SK-N-SH (cell line): ENCODE data around the gene CCDC30. TPM values are rescaled to one million over a fixed set of nuclear protein-coding genes. Genes with fewer than 3 reads are reported as not detected.
A peak's percentile ranks its signal among the peaks of the same experiment; 100 is the strongest.

Experiments
- CTCF ChIA-PET: fragments of 300-600, 350-600 bp; formaldehyde crosslinking; extraction: SDS; loops from one replicate; lab custom pipeline; 2021; lab: Yijun Ruan, JAX
- POLR2A ChIA-PET: fragments of 350-600 bp; sonication (Branson Sonifier 250); formaldehyde crosslinking; extraction: SDS; loops from one replicate; lab custom pipeline; 2020; ENCODE audit warnings: antibody characterized with exemption, inconsistent platforms; lab: Yijun Ruan, JAX
- DNase-seq: peaks from one replicate; pipeline ENCODE4 v3.0.0; 2012
- H2AFZ ChIP-seq: fragments of 200-600 bp; sonication (generic); 2 replicates; pipeline ENCODE4 v1.8.1; 2016; ENCODE audit warnings: antibody characterized with exemption, mild to moderate bottlenecking, low read depth
- H3F3A ChIP-seq: fragments of 200-600 bp; sonication (generic); replicated peaks from 2 replicates; pipeline ENCODE3; 2016; ENCODE audit warnings: antibody characterized with exemption, mild to moderate bottlenecking; ENCODE audit not compliant: insufficient read depth
- H3K27ac ChIP-seq, 2 experiments: fragments of 200-500 bp in 1 of 2; fragments of 200-600 bp in 1 of 2; sonication (Bioruptor generic) in 1 of 2; sonication (generic), shearing (Covaris generic) in 1 of 2; 2 replicates each; pipeline versions ENCODE4 v1.5.1 to v1.6.1; 2014 to 2016; ENCODE audit warnings: low read depth in 2 of 2, inconsistent platforms in 1 of 2, low read length in 1 of 2, mild to moderate bottlenecking in 1 of 2, mixed read lengths in 1 of 2
- H3K27me3 ChIP-seq: fragments of 200-600 bp; sonication (generic), shearing (Covaris generic); 2 replicates; pipeline ENCODE4 v1.6.1; 2016; ENCODE audit warnings: mixed run types; ENCODE audit not compliant: insufficient read depth
- H3K36me3 ChIP-seq, 2 experiments: fragments of 200-500 bp in 1 of 2; fragments of 200-600 bp in 1 of 2; sonication (Bioruptor generic) in 1 of 2; sonication (generic) in 1 of 2; replicated peaks in 1 of 2; 2 replicates each; pipeline versions ENCODE3 to v1.5.1; 2014 to 2016; ENCODE audit warnings: low read length in 1 of 2, mild to moderate bottlenecking in 1 of 2; ENCODE audit not compliant: insufficient read depth in 2 of 2, control insufficient read depth in 1 of 2
- H3K4me1 ChIP-seq, 2 experiments: fragments of 200-500 bp in 1 of 2; fragments of 200-600 bp in 1 of 2; sonication (Bioruptor generic) in 1 of 2; sonication (generic), shearing (Covaris generic) in 1 of 2; 2 replicates each; pipeline versions ENCODE4 v1.5.1 to v1.6.1; 2014 to 2016; ENCODE audit warnings: low read depth in 1 of 2, low read length in 1 of 2, mixed run types in 1 of 2; ENCODE audit not compliant: insufficient read depth in 2 of 2, control insufficient read depth in 1 of 2
- H3K4me2 ChIP-seq: fragments of 200-600 bp; sonication (generic), shearing (Covaris generic); 2 replicates; pipeline ENCODE4 v1.6.1; 2017; ENCODE audit warnings: mixed run types
- H3K4me3 ChIP-seq, 2 experiments: fragments of 200-500 bp in 1 of 2; fragments of 200-600 bp in 1 of 2; sonication (Bioruptor generic) in 1 of 2; sonication (generic), shearing (Covaris generic) in 1 of 2; 2 replicates each; pipeline versions ENCODE4 v1.5.1 to v1.8.1; 2014 to 2016; ENCODE audit warnings: low read depth in 2 of 2, inconsistent platforms in 1 of 2, low read length in 1 of 2, mild to moderate bottlenecking in 1 of 2, mixed read lengths in 1 of 2, moderate library complexity in 1 of 2
- H3K79me2 ChIP-seq: fragments of 200-600 bp; sonication (generic); 2 replicates; pipeline ENCODE4 v1.8.1; 2017; ENCODE audit warnings: mild to moderate bottlenecking; ENCODE audit not compliant: insufficient read depth
- H3K9ac ChIP-seq: fragments of 200-600 bp; sonication (generic); 2 replicates; pipeline ENCODE4 v1.6.1; 2017; ENCODE audit warnings: mixed run types
- H3K9me2 ChIP-seq: fragments of 200-600 bp; sonication (generic); 2 replicates; pipeline ENCODE4 v1.6.1; 2017; ENCODE audit warnings: mixed run types
- H3K9me3 ChIP-seq: fragments of 200-600 bp; sonication (generic); 2 replicates; pipeline ENCODE4 v1.6.1; 2017; ENCODE audit warnings: mixed run types, mild to moderate bottlenecking, moderate library complexity
- H4K20me1 ChIP-seq: fragments of 200-600 bp; sonication (generic); 2 replicates; pipeline ENCODE4 v1.6.1; 2017; ENCODE audit warnings: mild to moderate bottlenecking, mixed run types; ENCODE audit not compliant: insufficient read depth
- CHD2 ChIP-seq: fragments of 150-350 bp; IDR thresholded peaks from 2 replicates; pipeline ENCODE4 v1.6.1; 2018; ENCODE audit warnings: low read length; ENCODE audit not compliant: partially characterized antibody
- EZH2phosphoT487 ChIP-seq: fragments of 200-600 bp; sonication (generic); IDR thresholded peaks from 2 replicates; pipeline ENCODE4 v1.6.1; 2017; ENCODE audit warnings: low read depth, mixed run types, mild to moderate bottlenecking, antibody characterized with exemption, moderate library complexity, borderline replicate concordance
- FOSL2 ChIP-seq: IDR thresholded peaks from 2 replicates; pipeline ENCODE4 v1.4.0; 2012; ENCODE audit warnings: low read depth, mild to moderate bottlenecking, moderate library complexity, borderline replicate concordance
- FOXJ3 ChIP-seq: sonication (generic); formaldehyde crosslinking; IDR thresholded peaks from 2 replicates; pipeline ENCODE4 v1.5.1; 2020; ENCODE audit warnings: mild to moderate bottlenecking, missing genetic modification reagents
- FOXM1 ChIP-seq: IDR thresholded peaks from 2 replicates; pipeline ENCODE4 v1.4.0; 2012; ENCODE audit warnings: low read depth, mild to moderate bottlenecking
- MXI1 ChIP-seq: IDR thresholded peaks from 2 replicates; pipeline ENCODE4 v1.6.1; 2012; ENCODE audit warnings: mild to moderate bottlenecking, low read depth, low read length, improper control_type of control experiment
- NFIC ChIP-seq: IDR thresholded peaks from 2 replicates; pipeline ENCODE4 v1.4.0; 2012; ENCODE audit warnings: borderline replicate concordance
- NRF1 ChIP-seq: IDR thresholded peaks from 2 replicates; pipeline ENCODE4 v1.6.1; 2012; ENCODE audit warnings: low read depth, mild to moderate bottlenecking, low read length
- PBX3 ChIP-seq: IDR thresholded peaks from 2 replicates; pipeline ENCODE4; 2012
- POLR2AphosphoS5 ChIP-seq: IDR thresholded peaks from 2 replicates; pipeline ENCODE4 v1.6.1; 2012; ENCODE audit warnings: low read depth, low read length
- RAD21 ChIP-seq: IDR thresholded peaks from 2 replicates; pipeline ENCODE4 v1.6.1; 2012; ENCODE audit warnings: mild to moderate bottlenecking, low read length
- RXRA ChIP-seq: IDR thresholded peaks from 2 replicates; pipeline ENCODE4 v1.4.0; 2012; ENCODE audit warnings: low read depth, mild to moderate bottlenecking, borderline replicate concordance
- SIN3A ChIP-seq: IDR thresholded peaks from 2 replicates; pipeline ENCODE4 v1.6.1; 2012; ENCODE audit warnings: low read depth, mild to moderate bottlenecking, low read length, moderate library complexity, borderline replicate concordance
- SMC3 ChIP-seq: IDR thresholded peaks from 2 replicates; pipeline ENCODE4 v1.6.1; 2012; ENCODE audit warnings: low read depth, low read length, improper control_type of control experiment
- TCF12 ChIP-seq: IDR thresholded peaks from 2 replicates; pipeline ENCODE4 v1.4.0; 2012
- TEAD4 ChIP-seq: IDR thresholded peaks from 2 replicates; pipeline ENCODE4 v1.4.0; 2012; ENCODE audit warnings: mild to moderate bottlenecking, borderline replicate concordance; ENCODE audit not compliant: insufficient read depth
- YY1 ChIP-seq: IDR thresholded peaks from 2 replicates; pipeline ENCODE4 v1.4.0; 2012; ENCODE audit warnings: low read depth, mild to moderate bottlenecking
- WGBS: methylation state at CpG from one replicate; pipeline ENCODE4 v1.1.6; 2017; ENCODE audit warnings: low lambda C conversion rate; 5-methylcytosine and 5-hydroxymethylcytosine counted together
- polyA plus RNA-seq, 3 experiments: library from polyadenylated mRNA; depleted of rRNA; stranded (reverse); fragments of >200 nt; gene quantifications; 2 replicates each; pipeline ENCODE4 v1.2.3, GENCODE V29; 2012
- TF ChIP-seq, protein P1 (sequence below): fragments of 150-350 bp; IDR thresholded peaks from 2 replicates; pipeline ENCODE4 v1.6.1; 2016; ENCODE audit warnings: mild to moderate bottlenecking, low read depth, low read length

Gene CCDC30
- polyA plus RNA-seq, 1 of the 3 experiments (the other 2 are of a cell fraction), result 0.94 TPM

- no peaks in the 10 kb centered on the region for H3K27me3 ChIP-seq
- H4K20me1 ChIP-seq, result peaks cover 100% of the 10 kb centered on the region
- ChIA-PET CTCF (interaction anchor here (0.8 kb wide), 1 partner anchor 50 kb away, joined by 3 read pairs; the partner anchor contains the start of gene CLDN19), POLR2A (no interaction called here)
- H3K9me2 ChIP-seq, result no peaks in the 10 kb centered on the region
- H3K9ac ChIP-seq, result no peak overlapping the region
- 94% methylated on average over 3 of the region's 3 CpGs for WGBS
- H3F3A ChIP-seq, result no peaks in the 10 kb centered on the region
- peaks cover 55 to 68% of the 10 kb centered on the region in 2 experiments for H3K36me3 ChIP-seq
- no peak for DNase-seq
- no peak overlapping the region for H2AFZ ChIP-seq
- peaks cover 100% of the 10 kb centered on the region for H3K79me2 ChIP-seq
- no peak overlapping the region for H3K27ac ChIP-seq
- TF ChIP-seq POLR2AphosphoS5, result no peak
- no peak for TF ChIP-seq CHD2
- no peak for TF ChIP-seq NRF1
- TF ChIP-seq TEAD4, result no peak
- no peak for TF ChIP-seq FOXJ3 (CRISPR knock-in tag)
- TF ChIP-seq PBX3, result no peak
- no peak for TF ChIP-seq FOXM1
- no peak for TF ChIP-seq TCF12
- H3K4me1 ChIP-seq, result peaks cover 29 to 30% of the 10 kb centered on the region in 2 experiments; a peak in 3 of 4 replicates
- H3K4me3 ChIP-seq, result no peak overlapping the region
- H3K4me2 ChIP-seq, result no peak overlapping the region
- no peaks in the 10 kb centered on the region for H3K9me3 ChIP-seq
Observed at GRCh38 chr1:42689912-42690311, 226.8 kb downstream of the CCDC30 start.

- H3K9me2 ChIP-seq, result no peaks in the 10 kb centered on the region
- peaks cover 57 to 69% of the 10 kb centered on the region in 2 experiments for H3K36me3 ChIP-seq
- H3K9me3 ChIP-seq, result no peaks in the 10 kb centered on the region
- no peak overlapping the region for H3K27ac ChIP-seq
- H3K79me2 ChIP-seq, result peaks cover 100% of the 10 kb centered on the region
- CTCF ChIA-PET, result interaction anchor here (0.8 to 1.2 kb wide), 2 partner anchors 50 to 67 kb away, joined by 3 to 5 read pairs; partner anchors contain the start of gene CLDN19
- peaks cover 100% of the 10 kb centered on the region for H4K20me1 ChIP-seq
- no peaks in the 10 kb centered on the region for H3K27me3 ChIP-seq
- no peak overlapping the region for H3K4me3 ChIP-seq
- TF ChIP-seq EZH2phosphoT487 (no peak), RAD21 (0 out of 2 replicates have a peak, but pooled peaks have one; percentile 3)
- H3K4me2 ChIP-seq, result no peak overlapping the region
- no peak for DNase-seq
- H2AFZ ChIP-seq, result no peak overlapping the region
- H3F3A ChIP-seq, result no peaks in the 10 kb centered on the region
- POLR2A ChIA-PET, result interaction anchor here (0.6 to 1.3 kb wide), 4 partner anchors 9 to 511 kb away, joined by 3 read pairs; partner anchors contain the start of gene YBX1
- no peak overlapping the region for H3K9ac ChIP-seq
- 86% methylated on average over 1 of the region's 1 CpG for WGBS
- H3K4me1 ChIP-seq, result peaks cover 26% of the 10 kb centered on the region in 2 experiments; a peak in 3 of 4 replicates
Observed at GRCh38 chr1:42690477-42691156, 227.5 kb downstream of the CCDC30 start.

DNA sequence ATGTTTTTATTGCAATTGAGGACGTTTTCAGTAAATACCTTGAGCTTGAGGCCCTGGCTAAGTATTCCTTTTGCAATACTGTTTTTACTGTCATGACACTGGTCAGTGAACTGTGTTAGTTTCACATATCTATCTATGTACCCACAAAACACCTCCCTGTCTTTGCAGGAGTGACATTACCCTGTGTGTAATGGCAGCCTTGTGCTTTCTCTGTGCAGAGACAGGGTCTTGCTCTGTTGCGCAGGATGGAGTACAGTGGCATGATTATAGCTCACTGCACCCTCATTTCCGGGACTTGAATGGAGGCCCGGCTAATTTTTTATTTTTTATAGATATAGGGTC is 228.0 kb downstream of the CCDC30 start:
- Histone ChIP-seq H3K9ac (no peak overlapping the region), H3K9me3 (no peaks in the 10 kb centered on the region), H3K27ac (no peak overlapping the region), H3K36me3 (peaks cover 57 to 70% of the 10 kb centered on the region in 2 experiments), H3K27me3 (no peaks in the 10 kb centered on the region), H3F3A (no peaks in the 10 kb centered on the region), H3K4me3 (no peak overlapping the region), H3K4me2 (no peak overlapping the region), H2AFZ (no peak overlapping the region), H3K4me1 (peaks cover 22 to 26% of the 10 kb centered on the region in 2 experiments; a peak in 3 of 4 replicates), H3K9me2 (no peaks in the 10 kb centered on the region), H3K79me2 (peaks cover 100% of the 10 kb centered on the region), H4K20me1 (peaks cover 100% of the 10 kb centered on the region)
- DNase-seq, result no peak
- WGBS, result 82% methylated on average over 4 of the region's 4 CpGs
- ChIA-PET CTCF (interaction anchor here (1.2 kb wide), 1 partner anchor 67 kb away, joined by 5 read pairs; no protein-coding TSS in a partner anchor), POLR2A (interaction anchor here (0.6 to 2.1 kb wide), 5 partner anchors 8 to 512 kb away, joined by 3 to 9 read pairs (median 3); partner anchors contain the start of gene YBX1)
- no peak for TF ChIP-seq RAD21
- no peak for TF ChIP-seq YY1
- TF ChIP-seq FOSL2, result no peak
- no peak for TF ChIP-seq TCF12
- TF ChIP-seq MXI1, result no peak
- no peak for TF ChIP-seq CHD2
- TF ChIP-seq FOXM1, result no peak
- TF ChIP-seq FOXJ3 (CRISPR knock-in tag), result no peak
- TF ChIP-seq SIN3A, result no peak
- no peak for TF ChIP-seq TEAD4
- no peak for TF ChIP-seq NFIC
- no peak for TF ChIP-seq SMC3
- TF ChIP-seq, protein P1, sequence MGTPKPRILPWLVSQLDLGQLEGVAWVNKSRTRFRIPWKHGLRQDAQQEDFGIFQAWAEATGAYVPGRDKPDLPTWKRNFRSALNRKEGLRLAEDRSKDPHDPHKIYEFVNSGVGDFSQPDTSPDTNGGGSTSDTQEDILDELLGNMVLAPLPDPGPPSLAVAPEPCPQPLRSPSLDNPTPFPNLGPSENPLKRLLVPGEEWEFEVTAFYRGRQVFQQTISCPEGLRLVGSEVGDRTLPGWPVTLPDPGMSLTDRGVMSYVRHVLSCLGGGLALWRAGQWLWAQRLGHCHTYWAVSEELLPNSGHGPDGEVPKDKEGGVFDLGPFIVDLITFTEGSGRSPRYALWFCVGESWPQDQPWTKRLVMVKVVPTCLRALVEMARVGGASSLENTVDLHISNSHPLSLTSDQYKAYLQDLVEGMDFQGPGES, result no peak
- no peak for TF ChIP-seq RXRA
